Loucy (cell line): ENCODE data around the gene AATK.

Experiments used
- EZH2phosphoT487 ChIP-seq: fragments of 200-600 bp; IDR thresholded peaks from 2 replicates; pipeline ENCODE4 v1.6.1; 2018; ENCODE audit warnings: antibody characterized with exemption, mild to moderate bottlenecking, moderate library complexity, borderline replicate concordance
- TF ChIP-seq, protein P1 (sequence below): fragments of 200-600 bp; sonication (generic); conservative IDR thresholded peaks from 2 replicates; pipeline ENCODE4 v1.5.1; 2014; ENCODE audit warnings: mild to moderate bottlenecking, antibody characterized with exemption, low read length

GRCh38 chr17:81126281-81127132 is 39.5 kb downstream of the AATK start:
- TF ChIP-seq, protein P1, sequence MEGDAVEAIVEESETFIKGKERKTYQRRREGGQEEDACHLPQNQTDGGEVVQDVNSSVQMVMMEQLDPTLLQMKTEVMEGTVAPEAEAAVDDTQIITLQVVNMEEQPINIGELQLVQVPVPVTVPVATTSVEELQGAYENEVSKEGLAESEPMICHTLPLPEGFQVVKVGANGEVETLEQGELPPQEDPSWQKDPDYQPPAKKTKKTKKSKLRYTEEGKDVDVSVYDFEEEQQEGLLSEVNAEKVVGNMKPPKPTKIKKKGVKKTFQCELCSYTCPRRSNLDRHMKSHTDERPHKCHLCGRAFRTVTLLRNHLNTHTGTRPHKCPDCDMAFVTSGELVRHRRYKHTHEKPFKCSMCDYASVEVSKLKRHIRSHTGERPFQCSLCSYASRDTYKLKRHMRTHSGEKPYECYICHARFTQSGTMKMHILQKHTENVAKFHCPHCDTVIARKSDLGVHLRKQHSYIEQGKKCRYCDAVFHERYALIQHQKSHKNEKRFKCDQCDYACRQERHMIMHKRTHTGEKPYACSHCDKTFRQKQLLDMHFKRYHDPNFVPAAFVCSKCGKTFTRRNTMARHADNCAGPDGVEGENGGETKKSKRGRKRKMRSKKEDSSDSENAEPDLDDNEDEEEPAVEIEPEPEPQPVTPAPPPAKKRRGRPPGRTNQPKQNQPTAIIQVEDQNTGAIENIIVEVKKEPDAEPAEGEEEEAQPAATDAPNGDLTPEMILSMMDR: no peak
- no peak for TF ChIP-seq EZH2phosphoT487
